ENCODE data around the gene AK1.

DNA sequence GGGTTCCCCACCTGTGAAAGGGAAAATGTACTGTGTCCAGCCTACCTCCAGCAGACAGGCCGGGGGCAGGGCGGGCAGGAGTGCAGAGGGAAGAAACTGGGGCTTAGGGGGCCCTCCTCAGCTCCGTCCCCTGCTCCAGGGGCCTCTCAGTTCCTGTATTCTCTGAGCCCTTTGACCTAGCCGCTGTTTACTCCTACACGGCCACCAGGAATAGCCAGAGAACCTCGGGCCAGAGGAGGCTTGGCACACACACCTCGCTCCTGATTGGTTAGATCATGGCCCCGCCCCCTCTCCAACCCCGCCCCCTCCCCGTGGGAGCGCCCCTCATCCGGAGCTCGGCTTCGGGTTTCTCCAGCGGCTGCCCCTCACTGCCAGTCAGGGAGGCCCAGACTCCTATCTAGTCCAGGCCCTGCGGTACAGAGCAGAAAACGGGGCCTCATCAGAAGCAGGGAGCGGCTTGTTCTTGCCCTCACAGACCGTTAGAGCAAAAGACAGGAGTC is 19.8 kb upstream of the AK1 start:
- TF ChIP-seq, protein P1, sequence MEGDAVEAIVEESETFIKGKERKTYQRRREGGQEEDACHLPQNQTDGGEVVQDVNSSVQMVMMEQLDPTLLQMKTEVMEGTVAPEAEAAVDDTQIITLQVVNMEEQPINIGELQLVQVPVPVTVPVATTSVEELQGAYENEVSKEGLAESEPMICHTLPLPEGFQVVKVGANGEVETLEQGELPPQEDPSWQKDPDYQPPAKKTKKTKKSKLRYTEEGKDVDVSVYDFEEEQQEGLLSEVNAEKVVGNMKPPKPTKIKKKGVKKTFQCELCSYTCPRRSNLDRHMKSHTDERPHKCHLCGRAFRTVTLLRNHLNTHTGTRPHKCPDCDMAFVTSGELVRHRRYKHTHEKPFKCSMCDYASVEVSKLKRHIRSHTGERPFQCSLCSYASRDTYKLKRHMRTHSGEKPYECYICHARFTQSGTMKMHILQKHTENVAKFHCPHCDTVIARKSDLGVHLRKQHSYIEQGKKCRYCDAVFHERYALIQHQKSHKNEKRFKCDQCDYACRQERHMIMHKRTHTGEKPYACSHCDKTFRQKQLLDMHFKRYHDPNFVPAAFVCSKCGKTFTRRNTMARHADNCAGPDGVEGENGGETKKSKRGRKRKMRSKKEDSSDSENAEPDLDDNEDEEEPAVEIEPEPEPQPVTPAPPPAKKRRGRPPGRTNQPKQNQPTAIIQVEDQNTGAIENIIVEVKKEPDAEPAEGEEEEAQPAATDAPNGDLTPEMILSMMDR (conservative IDR thresholded peaks at IDR 0.05; ENCODE audit: low read depth in 2 of 2) = no peak
- TF ChIP-seq EZH2 (IDR thresholded peaks at IDR 0.05; ENCODE audit: low read depth, unreplicated experiment) (no peak), ETS1 (IDR thresholded peaks at IDR 0.05) (no peak), POLR2AphosphoS5 (IDR thresholded peaks at IDR 0.05; ENCODE audit: low read depth) (peak; percentile 49; the same call in 1 of the 2 replicates), JUNB (IDR thresholded peaks at IDR 0.05; ENCODE audit: unreplicated experiment) (no peak), CREB1 (CRISPR knock-in tag; IDR thresholded peaks at IDR 0.05; ENCODE audit: low read depth) (no peak), EZH2phosphoT487 (IDR thresholded peaks at IDR 0.05; ENCODE audit: unreplicated experiment) (no peak), ZNF462 (CRISPR knock-in tag; IDR thresholded peaks at IDR 0.05) (no peak)
- TF ChIP-seq, protein P2, sequence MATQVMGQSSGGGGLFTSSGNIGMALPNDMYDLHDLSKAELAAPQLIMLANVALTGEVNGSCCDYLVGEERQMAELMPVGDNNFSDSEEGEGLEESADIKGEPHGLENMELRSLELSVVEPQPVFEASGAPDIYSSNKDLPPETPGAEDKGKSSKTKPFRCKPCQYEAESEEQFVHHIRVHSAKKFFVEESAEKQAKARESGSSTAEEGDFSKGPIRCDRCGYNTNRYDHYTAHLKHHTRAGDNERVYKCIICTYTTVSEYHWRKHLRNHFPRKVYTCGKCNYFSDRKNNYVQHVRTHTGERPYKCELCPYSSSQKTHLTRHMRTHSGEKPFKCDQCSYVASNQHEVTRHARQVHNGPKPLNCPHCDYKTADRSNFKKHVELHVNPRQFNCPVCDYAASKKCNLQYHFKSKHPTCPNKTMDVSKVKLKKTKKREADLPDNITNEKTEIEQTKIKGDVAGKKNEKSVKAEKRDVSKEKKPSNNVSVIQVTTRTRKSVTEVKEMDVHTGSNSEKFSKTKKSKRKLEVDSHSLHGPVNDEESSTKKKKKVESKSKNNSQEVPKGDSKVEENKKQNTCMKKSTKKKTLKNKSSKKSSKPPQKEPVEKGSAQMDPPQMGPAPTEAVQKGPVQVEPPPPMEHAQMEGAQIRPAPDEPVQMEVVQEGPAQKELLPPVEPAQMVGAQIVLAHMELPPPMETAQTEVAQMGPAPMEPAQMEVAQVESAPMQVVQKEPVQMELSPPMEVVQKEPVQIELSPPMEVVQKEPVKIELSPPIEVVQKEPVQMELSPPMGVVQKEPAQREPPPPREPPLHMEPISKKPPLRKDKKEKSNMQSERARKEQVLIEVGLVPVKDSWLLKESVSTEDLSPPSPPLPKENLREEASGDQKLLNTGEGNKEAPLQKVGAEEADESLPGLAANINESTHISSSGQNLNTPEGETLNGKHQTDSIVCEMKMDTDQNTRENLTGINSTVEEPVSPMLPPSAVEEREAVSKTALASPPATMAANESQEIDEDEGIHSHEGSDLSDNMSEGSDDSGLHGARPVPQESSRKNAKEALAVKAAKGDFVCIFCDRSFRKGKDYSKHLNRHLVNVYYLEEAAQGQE (IDR thresholded peaks at IDR 0.05; ENCODE audit: unreplicated experiment) = no peak

Measured in GM23338 (cell line).